Stimulated activated CD8-positive, alpha-beta memory T cell treated with anti-CD3 and anti-CD28 coated beads, Interleukin-7, amount 100 ng/mL, for 24 hours (primary cell): ENCODE results near the gene MBD3L3.
"Not testable (repeated sequence)": the region's sequence is repeated elsewhere in the genome, so short reads cannot be mapped to it uniquely, and the experiment has no call there.

ENCODE experiments used
- DNase-seq: peaks from one replicate; pipeline ENCODE4 v3.0.0-alpha.2; 2020; ENCODE audit warnings: low read depth

Gene MBD3L3

DNA sequence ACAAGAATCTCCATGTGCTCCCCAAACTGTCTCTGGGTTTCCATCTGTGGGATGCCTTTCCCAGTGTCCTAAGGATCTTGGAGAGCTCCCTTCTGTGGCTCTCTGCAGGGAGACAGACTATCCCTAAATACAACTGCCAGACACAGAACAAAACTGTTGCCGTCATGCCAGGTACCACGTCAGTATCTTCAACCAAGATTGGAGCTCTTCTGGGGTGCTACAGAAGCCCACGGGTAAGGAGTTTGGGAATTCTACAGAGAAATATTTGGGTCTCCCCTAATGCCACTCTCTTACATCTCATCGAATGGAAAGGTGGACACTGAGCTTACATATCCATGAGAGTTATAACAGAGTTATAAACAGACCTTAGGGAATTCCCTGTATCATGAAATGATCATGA lies 4.9 kb upstream of the MBD3L3 start:
- no peak for DNase-seq

DNA sequence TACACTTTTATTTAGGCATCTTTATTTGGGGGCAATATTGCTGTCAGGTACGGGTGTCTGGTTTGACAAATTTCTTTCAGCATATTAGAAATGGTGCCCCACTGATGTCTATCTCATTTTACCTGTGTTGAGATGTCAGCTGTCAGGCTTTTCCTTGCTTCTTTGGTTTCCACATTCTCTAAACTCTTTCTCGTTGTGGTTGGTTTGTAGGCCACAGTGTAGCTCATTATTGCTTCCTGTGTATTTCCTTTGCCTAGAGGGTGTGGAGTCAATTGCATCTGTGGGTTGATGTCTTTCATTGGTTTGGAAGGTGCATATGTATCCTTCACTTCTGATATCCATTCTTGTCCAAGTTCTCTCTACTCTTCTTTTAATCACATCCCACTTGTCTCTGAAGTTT lies 1.5 kb upstream of the MBD3L3 start:
- DNase-seq = not testable (repeated sequence)

DNA sequence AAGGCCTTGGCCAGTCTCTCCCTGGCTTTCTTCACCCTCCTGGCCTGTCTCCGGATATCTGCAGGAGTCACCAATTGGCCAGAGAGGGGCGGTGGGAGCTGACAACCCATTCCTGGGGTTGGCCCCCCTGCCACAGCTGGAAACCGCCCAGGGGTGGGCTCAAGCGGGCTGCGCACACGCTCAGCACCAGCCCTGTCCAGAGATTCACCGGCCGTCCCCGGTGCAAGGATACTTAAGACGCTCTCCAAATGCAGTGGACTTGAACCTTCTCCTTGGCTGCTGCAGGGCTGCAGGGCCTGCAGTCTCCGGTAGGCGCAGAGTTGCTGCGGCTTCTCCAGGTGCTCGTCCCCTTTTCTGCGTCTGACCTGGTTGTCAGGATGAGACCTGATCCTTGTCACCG lies 2.1 kb downstream of the MBD3L3 start:
- not testable (repeated sequence) for DNase-seq

DNA sequence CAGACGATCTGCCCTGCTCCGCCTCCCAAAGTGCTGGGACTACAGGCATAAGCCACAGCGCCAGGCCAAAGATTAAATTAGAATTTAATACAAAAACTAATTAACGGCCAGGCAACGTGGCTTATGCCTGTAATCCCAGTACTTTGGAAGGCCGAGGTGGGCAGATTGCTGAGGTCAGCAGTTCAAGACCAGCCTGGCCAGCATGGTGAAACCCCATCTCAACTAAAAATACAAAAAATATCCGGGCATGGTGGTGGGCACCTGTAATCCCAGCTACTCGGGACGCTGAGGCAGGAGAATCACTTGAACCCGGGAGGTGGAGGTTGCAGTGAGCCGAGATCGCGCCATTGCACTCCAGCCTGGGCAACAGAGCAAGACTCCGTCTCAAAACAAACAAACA lies 2.8 kb downstream of the MBD3L3 start:
- DNase-seq = not testable (repeated sequence)

DNA sequence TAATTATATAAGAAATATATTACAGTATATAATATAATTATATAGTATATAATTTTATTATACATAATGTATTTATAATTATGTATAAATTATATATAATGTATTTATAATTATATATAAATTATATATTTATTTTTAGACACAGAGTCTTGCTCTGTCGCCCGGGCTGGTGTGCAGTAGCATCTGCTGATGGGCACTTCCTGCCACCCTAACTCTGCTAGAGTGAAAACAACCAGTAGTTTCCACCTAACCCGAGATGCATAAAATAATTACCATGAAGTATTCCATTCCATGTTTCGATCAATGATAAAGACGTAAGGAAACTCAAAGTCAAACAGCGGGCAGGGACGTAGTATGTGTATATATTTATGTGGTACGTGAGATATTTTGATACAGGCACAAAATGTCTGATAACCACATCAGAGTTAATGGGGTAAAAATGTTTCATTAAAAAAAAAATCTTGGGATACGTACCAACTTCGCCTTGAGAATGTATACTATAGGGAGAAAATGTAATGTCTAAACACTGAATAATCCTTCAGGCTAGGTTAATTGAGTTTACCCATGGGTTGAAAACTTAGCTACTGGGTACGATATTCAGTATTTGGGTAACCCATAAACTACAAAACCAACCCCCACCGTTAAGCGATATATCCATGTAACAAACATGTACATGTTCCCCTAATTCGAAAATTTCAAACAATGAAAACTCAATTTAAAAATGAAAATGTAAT lies 3.7 kb downstream of the MBD3L3 start:
- not testable (repeated sequence) for DNase-seq

DNA sequence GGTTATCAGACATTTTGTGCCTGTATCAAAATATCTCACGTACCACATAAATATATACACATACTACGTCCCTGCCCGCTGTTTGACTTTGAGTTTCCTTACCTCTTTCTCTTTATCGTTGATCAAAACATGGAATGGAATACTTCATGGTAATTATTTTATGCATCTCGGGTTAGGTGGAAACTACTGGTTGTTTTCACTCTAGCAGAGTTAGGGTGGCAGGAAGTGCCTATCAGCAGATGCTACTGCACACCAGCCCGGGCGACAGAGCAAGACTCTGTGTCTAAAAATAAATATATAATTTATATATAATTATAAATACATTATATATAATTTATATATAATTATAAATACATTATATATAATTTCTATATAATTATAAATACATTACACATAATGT lies 5.6 kb downstream of the MBD3L3 start:
- not testable (repeated sequence) for DNase-seq

DNA sequence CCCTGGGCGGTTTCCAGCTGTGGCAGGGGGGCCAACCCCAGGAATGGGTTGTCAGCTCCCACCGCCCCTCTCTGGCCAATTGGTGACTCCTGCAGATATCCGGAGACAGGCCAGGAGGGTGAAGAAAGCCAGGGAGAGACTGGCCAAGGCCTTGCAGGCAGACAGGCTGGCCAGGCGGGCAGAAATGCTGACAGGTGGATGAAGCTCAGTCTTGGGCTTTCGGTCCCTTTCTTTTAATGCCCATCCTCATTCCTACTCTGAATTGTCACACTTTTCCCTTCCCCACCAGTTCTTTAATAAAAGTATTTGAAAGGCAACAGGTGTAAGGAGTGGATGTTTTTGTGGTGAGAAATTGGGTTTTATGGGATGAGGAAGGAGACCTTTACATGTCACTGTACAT lies 7.1 kb downstream of the MBD3L3 start:
- DNase-seq = not testable (repeated sequence)

DNA sequence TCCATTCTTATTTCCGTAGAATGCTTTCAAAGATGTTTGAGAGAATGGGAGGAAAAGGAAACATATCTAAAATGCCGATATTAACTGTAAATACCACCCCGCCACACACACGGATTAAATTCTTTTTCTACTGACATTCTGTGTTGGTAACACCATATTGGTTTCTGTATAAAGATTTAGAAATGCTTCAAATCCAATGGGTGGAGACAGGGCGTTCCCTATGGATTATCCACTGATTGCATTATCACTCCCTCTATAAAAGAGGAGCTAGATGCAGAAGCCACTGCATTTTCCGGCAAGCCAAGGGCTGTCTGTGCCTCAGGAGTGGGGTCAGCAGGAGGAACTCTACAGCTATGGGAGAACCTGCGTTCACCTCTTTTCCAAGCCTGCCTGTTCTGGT lies 9.5 kb downstream of the MBD3L3 start, which contains the start of gene MBD3L2:
TSS of gene MBD3L2 (plus strand) at position 301 of the 400 bp plus-strand sequence. CDS start at position 354, 53 bp downstream.
- not testable (repeated sequence) for DNase-seq

DNA sequence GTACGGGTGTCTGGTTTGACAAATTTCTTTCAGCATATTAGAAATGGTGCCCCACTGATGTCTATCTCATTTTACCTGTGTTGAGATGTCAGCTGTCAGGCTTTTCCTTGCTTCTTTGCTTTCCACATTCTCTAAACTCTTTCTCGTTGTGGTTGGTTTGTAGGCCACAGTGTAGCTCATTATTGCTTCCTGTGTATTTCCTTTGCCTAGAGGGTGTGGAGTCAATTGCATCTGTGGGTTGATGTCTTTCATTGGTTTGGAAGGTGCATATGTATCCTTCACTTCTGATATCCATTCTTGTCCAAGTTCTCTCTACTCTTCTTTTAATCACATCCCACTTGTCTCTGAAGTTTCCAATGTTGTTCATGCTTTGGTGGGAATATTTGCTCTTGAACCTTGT lies 16.9 kb downstream of the MBD3L3 start:
- not testable (repeated sequence) for DNase-seq

DNA sequence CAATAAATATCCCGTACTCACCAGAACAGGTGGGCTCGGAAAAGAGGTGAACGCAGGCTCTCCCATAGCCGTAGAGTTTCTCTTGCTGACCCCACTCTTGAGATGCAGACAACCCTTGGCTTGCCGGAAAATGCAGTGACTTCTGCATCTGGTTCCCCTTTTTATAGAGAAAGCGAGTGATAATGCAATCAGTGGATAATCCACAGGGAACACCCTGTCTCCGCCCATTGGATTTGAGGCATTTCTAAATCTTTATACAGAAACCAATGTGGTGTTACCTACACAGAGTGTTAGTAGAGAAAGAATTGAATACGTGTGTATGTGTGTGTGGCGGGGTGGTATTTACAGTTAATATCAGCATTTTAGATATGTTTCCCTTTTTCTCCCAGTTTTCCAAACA lies 18.4 kb downstream of the MBD3L3 start, which contains the start of gene MBD3L4:
TSS of gene MBD3L4 (minus strand) at position 101 of the 400 bp plus-strand sequence. CDS start at position 66, 35 bp downstream.
- DNase-seq = not testable (repeated sequence)

DNA sequence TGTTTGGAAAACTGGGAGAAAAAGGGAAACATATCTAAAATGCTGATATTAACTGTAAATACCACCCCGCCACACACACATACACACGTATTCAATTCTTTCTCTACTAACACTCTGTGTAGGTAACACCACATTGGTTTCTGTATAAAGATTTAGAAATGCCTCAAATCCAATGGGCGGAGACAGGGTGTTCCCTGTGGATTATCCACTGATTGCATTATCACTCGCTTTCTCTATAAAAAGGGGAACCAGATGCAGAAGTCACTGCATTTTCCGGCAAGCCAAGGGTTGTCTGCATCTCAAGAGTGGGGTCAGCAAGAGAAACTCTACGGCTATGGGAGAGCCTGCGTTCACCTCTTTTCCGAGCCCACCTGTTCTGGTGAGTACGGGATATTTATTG lies 28.2 kb downstream of the MBD3L3 start, which contains the start of gene MBD3L5:
TSS of gene MBD3L5 (plus strand) at position 301 of the 400 bp plus-strand sequence. CDS start at position 335, 34 bp downstream.
- DNase-seq = not testable (repeated sequence)

DNA sequence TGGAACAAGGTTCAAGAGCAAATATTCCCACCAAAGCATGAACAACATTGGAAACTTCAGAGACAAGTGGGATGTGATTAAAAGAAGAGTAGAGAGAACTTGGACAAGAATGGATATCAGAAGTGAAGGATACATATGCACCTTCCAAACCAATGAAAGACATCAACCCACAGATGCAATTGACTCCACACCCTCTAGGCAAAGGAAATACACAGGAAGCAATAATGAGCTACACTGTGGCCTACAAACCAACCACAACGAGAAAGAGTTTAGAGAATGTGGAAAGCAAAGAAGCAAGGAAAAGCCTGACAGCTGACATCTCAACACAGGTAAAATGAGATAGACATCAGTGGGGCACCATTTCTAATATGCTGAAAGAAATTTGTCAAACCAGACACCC lies 29.7 kb downstream of the MBD3L3 start:
- DNase-seq = not testable (repeated sequence)

DNA sequence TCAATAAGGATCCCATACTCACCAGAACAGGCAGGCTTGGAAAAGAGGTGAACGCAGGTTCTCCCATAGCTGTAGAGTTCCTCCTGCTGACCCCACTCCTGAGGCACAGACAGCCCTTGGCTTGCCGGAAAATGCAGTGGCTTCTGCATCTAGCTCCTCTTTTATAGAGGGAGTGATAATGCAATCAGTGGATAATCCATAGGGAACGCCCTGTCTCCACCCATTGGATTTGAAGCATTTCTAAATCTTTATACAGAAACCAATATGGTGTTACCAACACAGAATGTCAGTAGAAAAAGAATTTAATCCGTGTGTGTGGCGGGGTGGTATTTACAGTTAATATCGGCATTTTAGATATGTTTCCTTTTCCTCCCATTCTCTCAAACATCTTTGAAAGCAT lies 37.1 kb downstream of the MBD3L3 start, which contains the start of gene MBD3L2B:
TSS of gene MBD3L2B (minus strand) at position 101 of the 400 bp plus-strand sequence. CDS start at position 67, 34 bp downstream.
- DNase-seq = not testable (repeated sequence)

DNA sequence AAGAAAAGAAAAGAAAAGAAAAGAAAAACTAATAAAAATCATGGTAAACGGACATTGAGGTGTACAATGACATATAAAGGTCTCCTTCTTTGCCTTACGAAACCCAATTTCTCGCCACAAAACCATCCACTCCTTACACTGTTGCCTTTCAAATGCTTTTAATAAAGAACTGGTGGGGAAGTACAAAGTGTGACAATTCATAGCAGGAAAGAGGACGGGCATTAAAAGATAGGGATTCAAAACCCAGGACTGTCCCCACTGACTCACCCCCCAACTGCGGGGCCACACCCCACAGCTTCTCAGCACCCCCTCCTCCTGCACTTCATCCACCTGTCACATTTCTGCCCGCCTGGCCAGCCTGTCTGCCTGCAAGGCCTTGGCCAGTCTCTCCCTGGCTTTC lies 39.6 kb downstream of the MBD3L3 start:
- no peak for DNase-seq

DNA sequence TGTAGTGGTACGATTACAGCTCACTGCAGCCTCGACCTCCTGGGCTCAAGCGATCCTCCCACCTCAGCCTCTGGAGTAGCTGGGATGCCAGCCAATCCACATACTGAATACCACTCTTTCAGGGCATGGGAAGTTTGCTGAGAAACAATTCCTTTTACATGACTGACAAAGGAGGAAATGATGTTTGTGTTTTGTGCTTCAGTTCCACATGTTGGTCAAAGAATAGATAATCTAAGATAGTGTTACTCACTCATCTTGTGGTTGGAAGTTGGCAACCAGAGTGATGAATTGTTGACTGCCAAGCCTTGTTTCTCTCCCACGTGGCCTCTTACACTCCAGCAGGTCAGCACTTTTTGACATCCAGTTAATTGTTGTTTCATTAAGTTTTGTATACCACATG lies 44.8 kb downstream of the MBD3L3 start:
- no peak for DNase-seq

DNA sequence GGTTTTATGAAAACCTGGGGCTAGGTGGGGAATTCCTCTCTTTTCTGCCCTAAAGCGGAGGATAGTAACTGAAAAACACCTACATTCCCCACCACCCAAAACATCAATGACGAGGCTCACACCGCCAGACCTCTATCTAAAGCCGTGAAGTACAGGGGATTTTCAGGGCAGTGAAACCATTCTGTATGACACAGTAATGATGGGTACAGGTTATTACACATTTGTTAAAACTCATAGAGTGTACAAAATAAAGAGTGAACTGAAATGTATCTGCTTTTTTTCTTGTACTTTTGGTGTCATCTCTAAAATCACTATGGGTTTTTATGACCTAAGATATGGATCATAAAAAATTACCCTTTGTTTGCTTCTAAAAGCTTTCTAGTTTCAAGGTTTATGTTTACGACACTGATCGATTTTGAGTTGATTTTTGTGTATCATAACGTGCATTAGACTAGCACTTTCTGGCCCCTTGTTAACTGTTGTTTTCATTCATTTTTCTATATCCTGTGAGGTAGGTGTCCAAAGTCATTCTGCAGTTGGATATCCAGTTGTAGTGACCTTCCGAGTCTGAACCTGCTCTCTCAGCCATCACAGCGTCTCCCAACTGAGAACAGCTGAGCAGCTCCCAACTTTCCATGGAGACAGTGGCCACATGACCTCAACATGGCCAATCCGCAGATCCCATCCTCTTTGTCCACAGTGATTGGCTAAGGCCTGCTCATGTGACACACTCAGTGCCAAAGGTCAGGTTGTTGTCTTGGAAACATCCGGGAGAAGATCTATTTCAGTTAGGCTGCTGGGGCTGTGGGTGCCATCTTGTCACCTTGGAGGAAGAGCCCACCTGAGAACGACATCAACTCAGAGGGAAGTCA lies 47.5 kb downstream of the MBD3L3 start:
- DNase-seq = no peak

DNA sequence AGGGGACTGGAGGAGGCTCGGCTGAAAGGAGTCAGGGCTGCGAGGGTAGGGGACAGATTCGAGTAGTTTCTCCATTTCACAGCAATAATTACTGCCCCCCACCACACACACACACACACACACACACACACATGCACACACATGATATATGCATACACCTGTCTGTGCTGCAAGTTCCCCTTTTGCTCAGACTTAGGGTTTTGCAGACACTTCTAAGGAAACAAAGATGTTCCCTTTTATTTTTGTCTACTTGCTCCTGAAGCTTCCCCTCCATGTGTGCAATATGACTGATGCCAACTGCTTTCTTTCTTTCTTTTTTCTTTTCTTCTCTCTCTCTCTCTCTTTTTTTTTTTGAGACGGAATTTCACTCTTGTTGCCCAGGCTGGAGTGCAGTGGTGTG lies 50.6 kb downstream of the MBD3L3 start:
- DNase-seq = no peak
